Stimulated activated CD8-positive, alpha-beta memory T cell treated with anti-CD3 and anti-CD28 coated beads, Interleukin-4, amount 100 ng/mL, for 24 hours (primary cell): Measurements from ENCODE around the gene DUSP22.
"Not testable (repeated sequence)": the region's sequence is repeated elsewhere in the genome, so short reads cannot be mapped to it uniquely, and the experiment has no call there.

Experiments used
- DNase-seq: peaks from one replicate; pipeline ENCODE4 v3.0.0-alpha.2; 2020; ENCODE audit warnings: low read depth

DUSP22 gene

GRCh38 chr6:279341-280029, 12.8 kb upstream of the DUSP22 start:
- no peak for DNase-seq

GRCh38 chr6:280775-281468, 11.4 kb upstream of the DUSP22 start:
- no peak for DNase-seq

- no peak for DNase-seq
These were observed 10.7 kb upstream of the DUSP22 start for GRCh38 chr6:281469-282103.

GRCh38 chr6:282177-282866, 10.0 kb upstream of the DUSP22 start:
- no peak for DNase-seq

- DNase-seq: no peak
These were observed 9.3 kb upstream of the DUSP22 start for GRCh38 chr6:282867-283416.

- no peak for DNase-seq
These were observed 7.8 kb upstream of the DUSP22 start for GRCh38 chr6:284486-284885.

- no peak for DNase-seq
These were observed 7.1 kb upstream of the DUSP22 start for GRCh38 chr6:285030-285771.

GRCh38 chr6:285902-286301, 6.4 kb upstream of the DUSP22 start:
- DNase-seq: not testable (repeated sequence)

GRCh38 chr6:286681-287488, 5.4 kb upstream of the DUSP22 start:
- DNase-seq: no peak

GRCh38 chr6:287489-287860, 4.8 kb upstream of the DUSP22 start:
- DNase-seq: no peak

GRCh38 chr6:288866-289265, 3.4 kb upstream of the DUSP22 start:
- DNase-seq: no peak

- no peak for DNase-seq
These were observed 2.0 kb upstream of the DUSP22 start for GRCh38 chr6:290111-290922.

- no peak for DNase-seq
These were observed 1.0 kb upstream of the DUSP22 start for GRCh38 chr6:291204-291696.

- DNase-seq: peak; percentile 66
These were observed 362 bp downstream of the DUSP22 start for GRCh38 chr6:292506-293192.

- DNase-seq: peak; percentile 30
These were observed 1.2 kb downstream of the DUSP22 start for GRCh38 chr6:293193-294174.

- DNase-seq: no peak
These were observed 2.6 kb downstream of the DUSP22 start for GRCh38 chr6:294656-295565.
